Measurements from ENCODE around the gene TMEM178B.

Gene TMEM178B

GRCh38 chr7:141436575-141437075 is 362.8 kb downstream of the TMEM178B start:
- DNase-seq = no peak

GRCh38 chr7:141439164-141439563 is 365.3 kb downstream of the TMEM178B start:
- DNase-seq = no peak

GRCh38 chr7:141439776-141440175 is 365.9 kb downstream of the TMEM178B start:
- no peak for DNase-seq

GRCh38 chr7:141441837-141442627 is 368.2 kb downstream of the TMEM178B start:
- DNase-seq = no peak

GRCh38 chr7:141442781-141443180 is 368.9 kb downstream of the TMEM178B start:
- no peak for DNase-seq

GRCh38 chr7:141444961-141445360 is 371.1 kb downstream of the TMEM178B start:
- DNase-seq = no peak

- no peak for DNase-seq
Observed at GRCh38 chr7:141451232-141451631, 377.4 kb downstream of the TMEM178B start.

- DNase-seq = no peak
Observed at GRCh38 chr7:141452911-141453310, 379.0 kb downstream of the TMEM178B start.

GRCh38 chr7:141454338-141454737 is 380.5 kb downstream of the TMEM178B start:
- DNase-seq = no peak

- no peak for DNase-seq
Observed at GRCh38 chr7:141455723-141456122, 381.9 kb downstream of the TMEM178B start.

GRCh38 chr7:141456298-141456697 is 382.4 kb downstream of the TMEM178B start:
- no peak for DNase-seq

- no peak for DNase-seq
Observed at GRCh38 chr7:141456711-141457110, 382.8 kb downstream of the TMEM178B start.

GRCh38 chr7:141460781-141461715 is 387.2 kb downstream of the TMEM178B start:
- DNase-seq = no peak

GRCh38 chr7:141461924-141462323 is 388.1 kb downstream of the TMEM178B start:
- DNase-seq = no peak

GRCh38 chr7:141462958-141463357 is 389.1 kb downstream of the TMEM178B start:
- no peak for DNase-seq

GRCh38 chr7:141463986-141464385 is 390.1 kb downstream of the TMEM178B start:
- no peak for DNase-seq

GRCh38 chr7:141464551-141464950 is 390.7 kb downstream of the TMEM178B start:
- no peak for DNase-seq

GRCh38 chr7:141466151-141466904 is 392.5 kb downstream of the TMEM178B start:
- DNase-seq = no peak

- DNase-seq = no peak
Observed at GRCh38 chr7:141468341-141468740, 394.5 kb downstream of the TMEM178B start.

- no peak for DNase-seq
Observed at GRCh38 chr7:141475679-141476078, 401.8 kb downstream of the TMEM178B start.

GRCh38 chr7:141477865-141478264 is 404.0 kb downstream of the TMEM178B start:
- no peak for DNase-seq

GRCh38 chr7:141478845-141479244 is 405.0 kb downstream of the TMEM178B start:
- DNase-seq = no peak

- DNase-seq = no peak
Observed at GRCh38 chr7:141480953-141481352, 407.1 kb downstream of the TMEM178B start.
